Breast epithelium (tissue), 4 donors: ENCODE data around the gene PPP6R1. TPM values are rescaled to one million over a fixed set of nuclear protein-coding genes. Genes with fewer than 3 reads are reported as not detected.

Source experiments
- DNase-seq, 2 donors: peaks; one replicate each; pipeline ENCODE4 v3.0.0-alpha.2; 2019; ENCODE audit warnings: low spot score in 2 of 2
- H3K27ac ChIP-seq, 2 donors: fragments of 200-600 bp; sonication (generic) in 1 of 2; one replicate each; pipeline ENCODE4 v1.5.1; 2016 to 2019; ENCODE audit warnings: mild to moderate bottlenecking in 1 of 2
- H3K27me3 ChIP-seq, 2 donors: fragments of 200-600 bp; sonication (generic) in 1 of 2; one replicate each; pipeline versions ENCODE4 v1.5.1 to v1.6.0; 2017 to 2019; ENCODE audit warnings: control low read depth in 1 of 2, mild to moderate bottlenecking in 1 of 2
- H3K36me3 ChIP-seq: fragments of 200-600 bp; one replicate; pipeline ENCODE4 v1.5.1; 2019
- H3K4me1 ChIP-seq, 2 donors: fragments of 200-600 bp; sonication (generic); one replicate each; pipeline ENCODE4 v1.5.1; 2016 to 2019; ENCODE audit warnings: control low read depth in 1 of 2
- H3K4me3 ChIP-seq, 3 donors: fragments of 200-600 bp; sonication (generic); 1 replicate in 2 of 3; 2 replicates in 1 of 3; pipeline ENCODE4 v1.5.1; 2016 to 2019; ENCODE audit warnings: mild to moderate bottlenecking in 3 of 3, moderate library complexity in 2 of 3
- H3K9me3 ChIP-seq, 2 donors: fragments of 200-600 bp; sonication (generic) in 1 of 2; one replicate each; pipeline ENCODE4 v1.5.1; 2016 to 2019; ENCODE audit warnings: control low read depth in 1 of 2
- POLR2A ChIP-seq: fragments of 450-650 bp; IDR thresholded peaks from one replicate; pipeline ENCODE4 v1.6.1; 2016; ENCODE audit warnings: antibody characterized with exemption, mild to moderate bottlenecking, moderate library complexity
- POLR2AphosphoS5 ChIP-seq, 3 donors: sonication (generic); formaldehyde crosslinking; IDR thresholded peaks; one replicate each; pipeline ENCODE4 v1.6.1; 2017; ENCODE audit warnings: antibody characterized with exemption in 3 of 3
- intact Hi-C: fragments of 100-400 bp; cut with DNase I; formaldehyde crosslinking; loops from one replicate; pipeline ENCODE4 v1.15.1; 2023; ENCODE audit warnings: low total_unique reads
- total RNA-seq, 3 donors: library from RNA; depleted of rRNA; stranded (reverse); fragments of >200 nt; gene quantifications; one replicate each; pipeline ENCODE4 v1.1.0, GENCODE V29; 2016
- TF ChIP-seq, protein P1 (sequence below), 3 donors: fragments of 450-650 bp; IDR thresholded peaks; one replicate each; pipeline ENCODE4 v1.5.1; 2016 to 2017; ENCODE audit warnings: antibody characterized with exemption in 3 of 3, mild to moderate bottlenecking in 3 of 3, moderate library complexity in 3 of 3

Gene PPP6R1
- total RNA-seq, 3 donors from 2014 or later: 23.8 to 31.5 (median 28.2) TPM

DNA sequence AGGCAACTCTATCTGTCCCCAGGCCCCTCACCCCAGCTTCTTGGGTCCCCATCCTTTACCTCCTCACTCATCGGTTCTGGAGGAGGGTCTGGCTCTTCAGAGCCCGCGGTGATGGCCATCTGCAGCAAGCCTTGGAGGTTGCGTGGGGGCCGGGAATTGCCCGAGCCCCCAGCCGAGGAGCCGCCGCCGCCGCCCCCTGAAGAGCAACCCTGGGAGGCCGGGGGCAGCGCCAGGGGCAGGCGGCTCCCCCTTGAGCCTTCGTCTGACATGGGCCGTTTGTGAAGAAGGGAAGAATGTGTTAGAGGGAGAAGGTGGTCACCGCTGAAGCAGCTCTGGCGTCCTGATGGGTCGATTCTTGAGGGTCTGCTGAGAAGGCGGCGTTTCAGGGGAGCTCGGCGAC is 20.5 kb upstream of the PPP6R1 start:
- no peak for DNase-seq
- Histone ChIP-seq H3K27ac (peak overlapping the region; percentile 84 to 85), H3K36me3 (no peaks in the 10 kb centered on the region), H3K4me1 (no peaks in the 10 kb centered on the region), H3K9me3 (no peaks in the 10 kb centered on the region), H3K4me3 (peak overlapping the region; percentile 58 to 82 (median 80)), H3K27me3 (no peaks in the 10 kb centered on the region)
- no peak for TF ChIP-seq POLR2A
- TF ChIP-seq POLR2AphosphoS5 (IDR thresholded peaks at IDR 0.05): no peak
- TF ChIP-seq, protein P1, sequence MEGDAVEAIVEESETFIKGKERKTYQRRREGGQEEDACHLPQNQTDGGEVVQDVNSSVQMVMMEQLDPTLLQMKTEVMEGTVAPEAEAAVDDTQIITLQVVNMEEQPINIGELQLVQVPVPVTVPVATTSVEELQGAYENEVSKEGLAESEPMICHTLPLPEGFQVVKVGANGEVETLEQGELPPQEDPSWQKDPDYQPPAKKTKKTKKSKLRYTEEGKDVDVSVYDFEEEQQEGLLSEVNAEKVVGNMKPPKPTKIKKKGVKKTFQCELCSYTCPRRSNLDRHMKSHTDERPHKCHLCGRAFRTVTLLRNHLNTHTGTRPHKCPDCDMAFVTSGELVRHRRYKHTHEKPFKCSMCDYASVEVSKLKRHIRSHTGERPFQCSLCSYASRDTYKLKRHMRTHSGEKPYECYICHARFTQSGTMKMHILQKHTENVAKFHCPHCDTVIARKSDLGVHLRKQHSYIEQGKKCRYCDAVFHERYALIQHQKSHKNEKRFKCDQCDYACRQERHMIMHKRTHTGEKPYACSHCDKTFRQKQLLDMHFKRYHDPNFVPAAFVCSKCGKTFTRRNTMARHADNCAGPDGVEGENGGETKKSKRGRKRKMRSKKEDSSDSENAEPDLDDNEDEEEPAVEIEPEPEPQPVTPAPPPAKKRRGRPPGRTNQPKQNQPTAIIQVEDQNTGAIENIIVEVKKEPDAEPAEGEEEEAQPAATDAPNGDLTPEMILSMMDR (IDR thresholded peaks at IDR 0.05): no peak
- intact Hi-C loops: no loop called here

DNA sequence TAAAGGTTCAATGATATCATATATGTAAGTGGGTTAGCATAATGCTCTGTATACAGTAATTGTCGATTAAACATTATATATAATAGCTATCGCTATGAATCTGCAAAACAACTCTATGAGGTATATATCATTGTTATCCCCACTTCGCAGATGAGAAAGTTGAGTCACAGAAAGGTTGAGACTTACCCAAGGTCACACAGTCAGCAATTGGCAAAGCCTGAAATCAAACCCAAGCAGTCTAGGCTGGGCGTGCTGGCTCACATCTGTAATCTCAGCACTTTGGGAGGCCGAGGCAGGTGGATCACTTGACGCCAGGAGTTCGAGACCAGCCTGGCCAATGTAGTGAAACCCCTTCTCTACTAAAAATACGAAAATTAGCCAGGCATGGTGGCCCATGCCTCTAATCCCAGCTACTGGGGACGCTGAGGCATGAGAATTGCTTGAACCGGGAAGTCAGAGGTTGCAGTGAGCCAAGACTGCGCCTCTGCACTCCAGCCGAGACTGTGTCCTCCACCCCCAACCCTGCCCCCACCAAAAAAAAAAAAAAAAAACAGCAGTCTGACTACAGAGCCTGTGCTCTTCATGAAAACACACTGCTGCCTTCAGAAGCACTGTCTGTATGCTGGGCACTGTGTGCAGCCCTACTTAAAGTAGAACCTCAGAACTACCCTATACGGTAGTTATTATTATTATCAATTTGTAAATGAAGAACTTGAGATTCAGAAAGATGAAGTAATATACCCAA is 19.7 kb upstream of the PPP6R1 start:
- no peak overlapping the region for H3K27ac ChIP-seq
- no peaks in the 10 kb centered on the region for H3K36me3 ChIP-seq
- peak overlapping the region in 2 of 3 donors; percentile 80 to 82 for H3K4me3 ChIP-seq
- no peak for TF ChIP-seq POLR2A
- TF ChIP-seq, protein P1 (IDR thresholded peaks at IDR 0.05): no peak
- TF ChIP-seq POLR2AphosphoS5 (IDR thresholded peaks at IDR 0.05): no peak
- intact Hi-C loops: no loop called here
- no peak for DNase-seq
- H3K4me1 ChIP-seq: no peaks in the 10 kb centered on the region
- no peaks in the 10 kb centered on the region for H3K27me3 ChIP-seq
- H3K9me3 ChIP-seq: no peaks in the 10 kb centered on the region

DNA sequence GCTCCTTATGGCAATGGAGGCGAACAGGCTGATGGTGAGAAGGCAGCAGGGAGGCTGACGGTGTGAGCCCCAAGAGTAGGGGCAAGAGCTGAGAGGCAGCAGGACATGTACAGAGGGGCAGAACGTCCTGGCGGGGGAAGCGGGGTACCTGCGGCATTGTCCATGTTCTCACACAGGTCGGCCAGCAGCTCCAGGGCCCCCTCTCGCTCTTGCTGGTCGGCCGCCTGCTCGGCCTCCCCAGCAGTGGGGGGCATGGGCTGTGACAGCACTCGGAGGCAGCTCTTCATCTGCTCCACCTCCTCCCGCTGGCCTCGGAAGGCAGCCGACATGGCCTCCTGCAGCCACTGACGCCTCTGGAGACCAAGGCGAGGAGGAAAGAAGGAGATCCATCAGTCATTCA is 18.7 kb upstream of the PPP6R1 start:
- Histone ChIP-seq H3K4me3 (no peak overlapping the region), H3K36me3 (no peaks in the 10 kb centered on the region), H3K27me3 (no peaks in the 10 kb centered on the region), H3K9me3 (no peaks in the 10 kb centered on the region), H3K4me1 (no peaks in the 10 kb centered on the region), H3K27ac (no peak overlapping the region)
- TF ChIP-seq, protein P1 (IDR thresholded peaks at IDR 0.05): no peak
- TF ChIP-seq POLR2A (no peak), POLR2AphosphoS5 (IDR thresholded peaks at IDR 0.05) (no peak)
- intact Hi-C loops: no loop called here
- DNase-seq: no peak

DNA sequence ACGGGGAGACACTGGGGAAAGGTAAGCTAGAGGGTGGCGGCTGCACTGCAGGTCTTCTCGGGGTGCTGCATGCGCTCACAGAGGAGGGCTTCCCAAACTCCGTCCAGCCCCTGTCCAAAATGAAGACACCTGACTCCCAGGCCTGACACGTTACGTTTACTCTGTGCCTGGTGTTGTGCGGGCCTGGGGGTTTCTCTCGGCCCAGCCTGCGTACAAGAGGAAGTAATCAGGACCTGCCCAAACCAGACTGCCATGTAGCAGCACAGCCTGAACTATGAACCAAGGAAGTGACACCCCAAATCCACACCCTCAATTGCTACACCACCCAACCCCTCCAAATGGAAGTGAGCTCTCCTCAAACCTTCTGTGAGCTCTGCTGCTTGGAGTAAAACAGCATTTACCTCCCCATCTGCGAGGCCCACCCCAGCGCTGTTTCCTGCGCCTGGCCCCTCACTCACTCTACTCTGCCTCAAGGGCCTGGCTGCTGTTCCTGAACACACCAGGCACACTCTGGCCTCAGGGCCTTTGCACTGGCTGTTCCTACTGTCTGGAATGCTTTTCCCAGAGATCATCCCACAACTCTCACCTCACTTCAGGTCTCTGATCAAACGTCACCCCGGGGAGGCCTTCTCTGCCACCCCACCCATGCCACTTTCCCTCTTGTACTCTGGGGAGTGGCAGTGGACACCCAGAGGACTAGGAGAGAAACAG is 18.1 kb upstream of the PPP6R1 start:
- H3K9me3 ChIP-seq: no peaks in the 10 kb centered on the region
- no peak for TF ChIP-seq POLR2AphosphoS5 (IDR thresholded peaks at IDR 0.05)
- TF ChIP-seq, protein P1 (IDR thresholded peaks at IDR 0.05): no peak
- no peak for TF ChIP-seq POLR2A
- H3K27me3 ChIP-seq: no peaks in the 10 kb centered on the region
- H3K4me1 ChIP-seq: no peaks in the 10 kb centered on the region
- no peaks in the 10 kb centered on the region for H3K36me3 ChIP-seq
- no peak for DNase-seq
- intact Hi-C loops: no loop called here
- H3K27ac ChIP-seq: no peak overlapping the region
- H3K4me3 ChIP-seq: no peak overlapping the region
